CD4-positive, alpha-beta T cell treated with Interleukin-10 for 1 hour (primary cell): Measurements from ENCODE around the gene TUBGCP3.

Experiments used
- DNase-seq: peaks from one replicate; pipeline ENCODE4 v3.0.0-alpha.2; 2020

The TUBGCP3 gene

DNA sequence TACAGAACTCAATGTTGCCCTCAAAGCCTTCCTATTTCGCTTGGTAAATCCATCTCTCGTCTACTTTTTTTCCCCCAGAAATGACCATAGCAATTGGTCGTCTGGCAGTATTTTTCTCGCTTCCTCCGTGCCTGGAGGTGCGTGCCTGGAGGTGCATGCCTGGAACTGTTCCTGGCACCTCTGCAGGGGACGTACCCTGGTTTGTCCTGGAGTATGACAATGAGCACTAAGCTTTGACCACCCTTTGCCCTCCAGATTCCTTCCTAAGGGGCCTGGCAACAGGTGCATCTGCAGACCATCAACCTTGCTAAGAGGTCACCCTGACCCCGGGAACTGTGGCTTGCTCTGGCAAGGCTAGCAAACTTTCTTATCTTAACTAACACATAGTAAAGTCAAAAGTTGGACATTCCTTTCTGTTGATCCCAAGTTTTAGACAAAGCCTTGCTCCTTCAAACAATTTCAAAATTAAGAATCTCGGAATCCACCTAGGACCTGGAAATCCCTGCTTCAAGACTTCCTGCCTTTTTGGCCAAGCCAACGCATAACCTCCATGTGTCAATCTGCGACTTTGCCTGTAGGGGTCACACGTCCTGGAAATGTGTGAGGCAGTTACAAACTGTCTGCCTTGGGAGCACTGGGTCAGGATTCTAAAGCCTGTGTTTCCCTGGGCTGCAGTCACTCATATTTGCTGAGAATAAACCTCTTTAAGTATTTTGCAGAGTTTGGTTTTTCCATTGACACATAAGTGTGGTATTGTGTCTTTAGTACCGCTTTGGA, 28.8 kb upstream of the TUBGCP3 start:
- peak; percentile 24 for DNase-seq

DNA sequence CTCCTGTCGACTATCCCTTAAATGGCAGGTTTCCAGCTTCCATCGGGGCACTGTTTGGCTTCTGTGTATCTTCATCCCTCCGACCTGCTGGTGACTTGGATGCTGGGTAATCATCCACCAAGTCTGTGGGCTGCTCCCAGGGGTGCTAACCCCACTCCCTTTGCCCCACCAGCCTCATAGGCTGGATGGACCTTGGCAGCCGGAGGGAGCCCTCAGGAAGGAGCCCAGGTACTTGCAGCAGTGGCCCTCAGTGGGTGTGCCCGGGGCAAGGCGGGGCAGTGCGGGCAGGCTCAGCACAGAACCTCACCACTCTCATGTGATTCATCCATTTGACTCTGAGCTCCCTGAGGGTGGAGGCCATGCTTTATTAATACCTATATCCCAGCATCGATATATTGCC, 27.4 kb upstream of the TUBGCP3 start:
- DNase-seq: no peak

DNA sequence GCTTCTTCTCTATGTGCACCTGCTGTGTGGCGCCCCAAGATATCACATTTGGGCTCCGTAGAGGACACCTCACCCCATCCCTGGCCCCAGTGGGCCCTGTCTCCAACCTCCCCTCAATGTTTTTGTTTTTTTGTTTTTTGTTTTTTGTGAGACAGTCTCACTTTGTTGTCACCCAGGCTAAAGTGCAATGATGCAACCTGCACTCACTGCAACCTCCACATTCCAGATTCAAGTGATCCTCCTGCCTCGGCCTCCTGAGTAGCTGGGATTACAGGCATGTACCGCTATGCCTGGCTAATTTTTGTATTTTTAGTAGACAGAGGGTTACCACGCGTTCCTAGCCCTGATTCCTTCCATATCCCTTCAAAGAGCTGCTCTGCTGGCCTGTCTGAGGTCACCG, 26.9 kb upstream of the TUBGCP3 start:
- no peak for DNase-seq

DNA sequence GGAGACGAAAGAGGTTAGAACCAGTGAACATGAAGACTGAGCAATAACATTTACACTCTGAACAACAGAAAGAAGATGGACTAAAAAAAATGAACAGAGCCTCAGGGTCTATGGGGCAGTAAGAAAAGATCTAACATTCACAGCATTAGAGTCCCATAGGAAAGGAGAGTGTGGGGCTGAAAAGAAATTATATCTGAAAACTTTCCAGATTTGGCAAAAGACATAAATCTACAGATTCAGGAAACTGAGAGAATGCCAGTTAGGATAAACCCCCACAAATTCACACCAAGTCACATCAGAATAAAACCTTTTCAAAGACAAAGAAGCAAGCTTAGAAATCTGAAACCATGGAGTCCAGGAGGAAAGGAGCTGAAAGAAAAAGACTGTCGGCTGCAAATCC, 20.3 kb upstream of the TUBGCP3 start:
- DNase-seq: no peak

DNA sequence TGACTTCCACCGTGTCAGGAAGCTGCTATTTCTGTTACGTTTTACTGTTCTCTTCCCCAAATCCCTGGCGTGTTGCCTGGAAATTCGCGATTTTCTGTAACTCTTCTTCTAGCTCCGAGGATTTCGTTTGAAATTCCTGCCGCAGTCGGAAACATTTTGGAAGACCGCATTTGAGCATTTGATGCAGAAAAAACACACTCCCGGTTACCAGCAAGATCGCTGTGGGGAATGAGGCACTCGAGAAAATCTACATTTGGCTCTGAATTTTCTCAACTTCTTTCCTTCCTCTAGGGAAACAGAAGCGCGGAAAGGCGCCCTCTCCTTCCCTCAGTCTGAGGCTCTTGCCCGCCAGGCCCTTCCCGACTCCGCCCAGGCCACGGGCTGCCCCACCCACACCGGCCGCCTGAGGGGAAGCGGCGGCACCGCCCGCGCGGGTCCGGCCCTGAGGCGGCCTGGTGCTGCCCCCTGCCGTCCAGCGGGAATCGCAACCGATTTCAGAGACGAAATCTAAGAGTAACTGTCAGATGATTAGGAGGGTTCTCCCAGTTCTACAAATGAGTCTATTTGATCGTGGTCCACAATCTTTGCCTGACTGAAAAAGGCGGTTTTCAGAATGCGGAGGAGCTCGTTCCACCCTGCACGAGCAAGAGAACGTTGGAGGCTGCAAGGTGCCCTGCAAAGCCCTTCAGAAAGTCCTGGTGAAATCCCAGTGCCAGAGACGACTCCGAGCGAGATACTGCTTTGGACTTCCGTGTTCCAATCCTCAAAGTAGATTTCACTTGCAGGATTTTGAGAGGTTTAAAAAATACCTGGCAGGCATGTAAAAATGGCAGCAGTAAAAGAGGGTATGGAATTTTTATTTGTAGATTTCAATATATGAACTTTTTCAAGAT, 18.4 kb upstream of the TUBGCP3 start:
- peak; percentile 83 for DNase-seq

DNA sequence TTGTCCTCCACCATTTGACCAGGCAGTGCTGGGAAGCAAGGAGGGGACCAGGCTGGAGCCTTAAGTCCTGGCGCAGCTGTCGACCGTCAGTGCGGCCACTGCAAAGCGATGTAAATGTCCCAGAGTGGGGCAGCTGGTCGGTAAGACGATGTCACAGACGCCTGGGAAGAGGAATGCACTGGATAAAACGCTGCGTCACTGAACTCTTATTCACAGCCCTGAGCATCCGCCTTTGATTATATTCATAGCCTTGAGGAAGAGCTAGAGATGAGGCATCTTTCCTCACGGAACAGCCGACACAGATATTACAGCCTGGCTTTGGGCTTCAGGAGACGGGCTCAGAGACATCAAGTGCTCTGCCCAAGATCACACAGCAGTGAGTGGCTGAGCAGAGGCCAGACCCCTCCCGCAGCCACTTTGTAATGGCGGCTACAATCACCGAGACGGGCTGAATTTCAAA, 17.6 kb upstream of the TUBGCP3 start:
- DNase-seq: no peak

DNA sequence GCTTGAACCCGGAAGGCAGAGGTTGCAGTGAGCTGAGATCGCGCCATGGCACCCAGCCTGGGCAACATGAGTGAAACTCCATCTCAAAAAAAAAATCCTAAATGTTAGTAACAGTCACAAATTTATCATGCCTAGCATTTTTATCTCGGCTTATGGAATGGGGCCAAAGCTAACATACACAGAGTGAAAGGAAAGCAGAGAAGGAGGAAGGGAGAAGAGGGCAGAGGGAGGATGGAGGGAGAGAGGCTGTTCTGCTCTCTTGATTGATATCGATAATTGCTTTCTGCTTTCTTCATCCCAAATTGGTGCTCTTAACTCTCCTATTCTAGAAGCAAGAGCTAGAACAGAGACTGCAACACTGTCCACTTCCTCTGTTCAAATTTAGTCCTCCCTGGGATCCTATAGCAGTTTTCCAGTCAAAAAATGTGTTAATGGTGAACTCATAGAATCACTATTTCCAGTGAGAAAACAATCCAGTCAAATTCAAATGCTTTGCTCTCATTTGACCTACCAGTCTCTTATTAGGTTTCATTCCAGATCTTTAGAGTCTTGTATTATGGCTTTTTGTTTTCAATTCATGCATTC, 15.8 kb upstream of the TUBGCP3 start:
- no peak for DNase-seq

DNA sequence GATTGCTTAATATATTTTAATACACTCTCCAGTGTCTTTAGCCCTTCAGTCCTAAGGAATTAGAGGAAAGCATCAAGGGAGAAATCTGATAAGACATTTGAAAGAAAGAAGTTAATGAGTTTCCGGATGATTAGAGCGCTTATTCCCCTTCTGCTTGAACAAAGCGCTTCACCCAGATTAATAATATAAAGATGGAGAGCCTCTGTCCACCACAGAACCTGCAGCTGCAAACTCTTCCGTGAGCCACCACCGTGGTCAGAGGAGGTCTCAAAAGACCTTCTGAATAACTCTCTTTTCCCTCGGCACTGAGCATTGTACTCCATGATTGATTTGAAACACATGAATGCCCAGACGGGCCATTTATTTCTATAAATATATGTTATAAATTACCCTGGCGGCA, 14.2 kb upstream of the TUBGCP3 start:
- no peak for DNase-seq

DNA sequence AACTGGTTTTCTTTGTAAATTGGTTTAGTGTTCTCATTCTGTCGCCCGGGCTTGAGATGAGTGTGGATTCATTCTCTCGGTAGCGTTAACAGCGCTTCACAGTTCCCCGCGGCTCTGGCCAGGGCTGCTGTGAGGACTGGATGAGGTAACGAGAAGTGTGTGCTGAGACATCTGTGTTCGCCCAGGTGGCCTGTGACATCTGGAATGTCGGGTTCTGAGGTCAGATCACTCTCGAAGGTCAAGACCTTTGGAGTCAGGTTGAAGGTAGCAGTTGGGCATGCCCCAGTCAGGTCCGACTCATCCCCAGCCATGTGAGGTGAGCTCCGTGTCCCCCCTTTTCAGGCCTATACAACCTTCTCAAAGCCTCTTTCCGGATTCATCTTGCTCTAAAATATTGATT, 13.4 kb upstream of the TUBGCP3 start:
- DNase-seq: no peak

DNA sequence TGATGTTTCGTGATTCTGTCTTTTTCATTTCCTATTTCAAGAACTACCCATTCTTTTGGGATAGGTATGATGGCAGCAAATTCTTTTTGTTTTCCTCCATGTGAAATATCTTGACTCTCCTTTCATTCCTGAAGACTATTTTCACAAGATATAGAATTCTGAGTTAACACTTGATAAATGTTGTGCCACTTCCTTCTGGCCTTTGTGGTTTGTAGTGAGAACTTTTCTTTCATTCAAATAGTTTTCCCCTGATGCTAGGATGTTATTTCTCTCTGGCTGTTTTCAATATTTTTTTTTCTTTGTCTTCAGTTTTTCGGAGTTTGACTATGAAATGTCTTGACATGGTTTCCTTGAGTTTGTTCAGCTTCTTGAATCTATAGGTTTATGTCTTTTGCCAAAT, 8.3 kb upstream of the TUBGCP3 start:
- no peak for DNase-seq

DNA sequence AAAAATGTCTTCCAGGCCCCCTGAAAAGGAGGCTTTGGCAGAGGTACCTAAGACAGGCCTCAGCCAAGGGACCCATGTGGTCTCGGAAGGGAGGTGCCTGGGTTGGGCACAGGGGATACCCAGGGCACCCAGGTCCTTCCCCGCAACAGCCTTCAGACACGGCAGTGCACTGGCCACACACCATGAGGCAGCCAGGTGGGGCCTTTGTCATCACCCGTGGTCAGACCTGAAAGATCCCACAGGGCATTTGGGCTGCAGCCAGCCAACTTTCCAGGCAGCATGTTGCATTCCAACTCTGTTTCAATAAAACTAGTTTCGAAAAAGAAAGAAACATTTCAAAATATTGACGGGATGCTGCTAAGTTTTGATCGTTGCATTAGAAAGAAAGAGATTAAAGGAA, 4.7 kb upstream of the TUBGCP3 start:
- no peak for DNase-seq

DNA sequence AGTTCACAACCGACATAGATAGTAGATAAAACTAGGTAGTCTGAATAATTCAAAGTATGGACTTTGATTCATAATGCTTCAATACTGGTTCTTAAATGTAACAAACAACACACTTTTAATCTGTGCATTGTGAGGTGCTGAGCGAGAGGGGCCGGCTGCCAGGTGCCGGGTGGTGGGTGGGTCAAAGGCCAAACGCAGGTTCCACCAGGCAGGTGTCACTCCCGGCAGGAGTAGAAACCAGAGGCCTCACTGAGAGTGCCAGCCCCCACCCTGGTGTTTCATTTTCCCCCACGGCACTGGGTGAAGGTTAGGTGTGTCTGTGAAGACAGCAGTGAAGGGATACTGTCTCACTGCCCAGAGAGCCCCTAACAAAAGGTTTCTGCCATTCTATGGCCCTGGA, 4.2 kb upstream of the TUBGCP3 start:
- DNase-seq: no peak

DNA sequence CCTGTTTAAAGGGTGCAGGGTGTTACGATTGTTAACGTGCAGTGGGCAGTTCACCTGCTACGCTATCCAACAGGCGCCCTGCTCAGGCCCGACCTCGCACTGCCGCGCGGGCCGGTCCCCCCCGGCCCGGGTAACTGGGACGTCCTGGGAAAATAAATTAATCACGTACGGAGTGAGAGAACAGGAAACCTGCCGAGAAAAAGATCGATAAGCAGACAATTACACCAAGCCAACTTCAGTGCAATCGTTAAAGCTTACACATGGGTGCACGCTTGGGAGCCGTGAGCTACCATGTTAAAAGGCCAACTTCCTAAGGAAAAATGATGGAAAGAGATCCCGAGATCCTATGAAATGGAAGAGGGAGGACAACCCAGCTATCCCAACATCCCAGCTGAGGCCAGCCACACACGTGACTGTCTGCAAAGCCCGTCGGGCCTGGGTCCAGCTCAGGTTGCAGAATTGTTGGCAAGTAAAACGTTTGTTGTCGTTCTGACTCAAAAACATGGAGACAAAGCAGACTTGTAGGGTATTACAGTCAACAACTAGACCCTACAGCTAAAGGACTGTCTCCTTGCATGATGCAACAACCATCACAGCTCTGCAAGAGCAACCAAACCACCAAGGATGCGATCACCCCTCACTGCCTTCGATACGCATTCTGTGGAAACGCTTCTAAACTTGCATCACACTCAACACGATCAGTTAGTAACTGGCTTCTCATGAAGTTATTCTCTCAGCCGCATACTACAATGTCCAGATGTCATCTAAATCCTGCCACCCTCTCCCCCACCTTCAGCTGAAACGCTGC, 741 bp upstream of the TUBGCP3 start:
- no peak for DNase-seq

DNA sequence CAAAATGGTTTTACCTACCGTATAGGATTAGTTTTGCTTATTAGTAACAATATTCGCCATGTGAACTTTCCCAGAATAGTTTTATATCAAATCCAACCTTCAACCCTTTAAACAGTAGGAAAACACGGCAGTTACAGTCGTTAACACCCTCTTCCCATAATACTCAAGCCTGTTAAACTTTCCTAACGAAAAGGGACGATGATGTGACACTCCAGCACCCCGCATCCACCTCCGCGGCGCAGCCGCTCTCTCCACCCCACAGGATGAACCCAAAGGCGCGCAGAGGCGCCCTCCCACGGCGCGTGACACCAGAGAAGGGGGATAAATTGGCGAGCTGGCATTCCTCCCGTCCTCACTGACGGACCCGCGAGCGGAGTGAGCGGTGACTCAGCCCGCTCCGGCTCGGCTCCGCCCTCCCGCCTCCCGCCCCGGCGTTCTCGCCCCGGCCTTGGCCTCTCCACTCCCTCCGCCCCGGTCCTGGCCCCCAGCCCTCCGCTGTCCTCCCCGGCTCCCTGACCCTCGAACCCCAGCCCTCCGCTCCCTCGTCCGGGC, 665 bp downstream of the TUBGCP3 start:
- peak; percentile 59 for DNase-seq

DNA sequence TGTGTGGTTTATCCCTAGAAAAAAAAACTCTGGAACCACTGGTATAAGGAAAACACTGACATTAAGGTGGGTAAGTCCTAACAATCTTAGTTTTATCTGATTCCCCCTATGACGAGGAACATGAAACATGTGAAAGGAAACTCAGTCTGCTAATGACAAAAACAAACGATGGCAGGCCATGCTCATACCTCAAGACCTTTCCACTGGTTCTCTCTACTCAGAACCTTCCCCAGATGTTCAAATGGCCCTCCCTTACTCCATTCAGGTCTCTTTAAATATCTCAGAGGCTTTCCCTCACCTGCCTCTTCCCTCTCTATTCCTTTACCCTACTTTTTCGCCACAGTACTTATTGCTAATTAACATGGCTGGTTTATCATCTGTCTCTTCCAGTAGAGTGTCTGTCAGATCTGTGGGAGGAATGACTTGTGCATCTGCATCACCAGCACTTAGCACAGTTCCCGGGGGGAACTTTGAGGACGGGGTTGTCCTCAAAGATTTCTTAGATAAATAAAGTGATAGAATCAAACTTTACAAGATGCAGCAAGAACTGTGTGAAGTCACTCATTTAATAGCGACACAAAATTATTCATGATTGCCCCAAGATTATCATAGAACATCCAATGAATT, 1.5 kb downstream of the TUBGCP3 start:
- DNase-seq: no peak

DNA sequence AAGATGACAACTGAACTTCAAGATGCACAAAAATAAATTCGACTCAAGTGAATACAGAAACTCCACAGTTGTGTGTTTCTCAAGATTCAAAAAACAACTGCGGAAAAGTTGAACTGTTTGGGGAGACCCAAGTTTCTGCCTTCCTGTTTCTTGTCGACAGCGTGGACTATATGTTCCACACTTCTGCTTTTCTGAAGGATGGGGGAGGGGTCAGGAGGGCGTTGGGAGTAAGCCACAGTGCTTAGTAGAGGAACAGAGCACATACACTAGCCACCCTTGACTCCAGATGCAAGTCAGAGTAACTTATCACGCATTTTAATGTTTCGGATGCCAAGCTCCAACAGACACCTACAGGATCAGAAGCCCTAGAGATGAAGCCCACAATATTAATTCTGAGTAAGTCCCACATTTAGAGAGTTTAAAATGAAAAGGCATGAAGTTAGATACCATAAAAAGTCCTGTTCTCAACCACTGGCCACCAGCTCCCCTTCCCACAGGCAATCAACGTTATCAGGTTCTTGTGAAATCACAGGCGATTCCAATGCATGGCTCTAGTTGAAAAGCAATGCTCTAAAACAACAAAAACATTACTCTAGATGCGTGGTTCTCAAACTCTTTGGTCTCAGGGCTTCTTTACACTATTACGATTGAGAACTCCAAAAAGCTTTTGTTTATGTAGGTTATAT, 4.2 kb downstream of the TUBGCP3 start:
- peak; percentile 27 for DNase-seq

DNA sequence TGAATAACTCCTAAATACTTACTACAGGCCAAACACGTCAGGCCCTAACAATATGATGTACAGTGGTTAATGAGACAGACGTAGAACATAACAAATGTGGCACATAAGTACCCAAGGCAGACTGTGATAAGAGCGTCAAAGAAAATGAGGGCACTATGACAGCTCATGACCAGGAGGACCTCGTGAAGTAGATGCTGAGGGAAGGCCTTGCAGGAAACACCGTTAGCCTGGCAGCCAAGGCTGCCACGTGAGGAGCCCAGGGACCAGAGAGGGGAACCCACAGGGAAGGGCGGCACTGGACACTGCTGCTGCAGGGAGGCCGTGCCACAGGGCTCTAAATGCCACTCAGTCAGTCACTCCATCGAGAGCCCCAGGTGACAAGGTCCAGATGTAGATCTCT, 5.7 kb downstream of the TUBGCP3 start:
- no peak for DNase-seq

DNA sequence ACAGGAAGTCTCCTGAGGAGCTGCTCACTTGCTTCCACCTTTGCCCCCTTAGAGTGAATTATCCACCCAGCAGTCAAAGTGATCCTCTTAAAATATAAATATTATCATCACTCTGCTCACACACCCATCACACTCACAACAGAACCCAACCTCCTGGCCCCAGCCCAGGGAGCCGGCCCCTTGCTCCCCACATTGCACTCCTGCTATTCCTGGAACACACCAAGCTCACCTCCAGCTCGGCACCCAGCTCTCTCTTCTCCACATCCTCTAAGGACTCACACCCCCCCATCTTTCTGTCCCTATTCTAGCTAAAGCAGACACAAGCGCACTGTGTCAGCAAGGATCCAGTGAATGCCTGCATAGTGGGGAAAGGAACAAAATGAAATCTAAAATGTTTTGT, 7.0 kb downstream of the TUBGCP3 start:
- no peak for DNase-seq

DNA sequence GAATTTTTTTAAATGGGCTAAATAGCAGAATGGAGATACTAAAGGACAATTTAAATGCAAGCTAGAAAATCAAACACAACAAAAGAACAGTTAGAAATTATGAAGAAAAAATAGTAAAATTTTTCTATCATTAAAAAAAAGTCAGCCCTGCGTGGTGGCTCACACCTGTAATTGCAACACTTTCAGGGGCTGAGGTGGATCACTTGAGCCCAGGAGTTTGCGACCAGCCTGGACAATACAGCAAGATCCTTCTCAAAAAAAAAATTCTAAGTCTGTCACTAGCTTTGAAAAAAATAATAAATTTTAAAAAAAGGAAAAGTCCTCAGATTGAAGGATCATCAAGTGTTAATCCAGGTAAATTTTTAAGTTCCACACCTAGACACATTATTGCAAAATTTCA, 7.7 kb downstream of the TUBGCP3 start:
- DNase-seq: no peak

DNA sequence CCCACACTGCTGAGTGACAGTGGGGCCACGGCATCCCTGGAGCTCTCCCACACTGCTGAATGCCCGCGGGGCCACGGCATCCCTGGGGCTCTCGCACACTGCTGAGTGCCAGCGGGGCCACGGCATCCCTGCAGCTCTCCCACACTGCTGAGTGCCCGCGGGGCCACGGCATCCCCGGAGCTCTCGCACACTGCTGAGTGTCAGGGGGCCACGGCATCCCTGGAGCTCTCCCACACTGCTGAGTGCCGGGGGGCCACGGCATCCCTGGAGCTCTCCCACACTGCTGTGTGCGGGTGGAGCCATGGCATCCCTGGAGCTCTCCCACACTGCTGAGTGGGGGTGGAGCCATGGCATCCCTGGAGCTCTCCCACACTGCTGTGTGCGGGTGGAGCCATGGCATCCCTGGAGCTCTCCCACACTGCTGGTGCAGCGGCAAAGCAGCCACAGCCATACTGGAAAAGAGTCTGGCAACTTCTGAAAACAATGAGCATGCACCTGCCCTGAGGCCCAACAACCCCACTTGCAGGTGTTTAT, 8.6 kb downstream of the TUBGCP3 start:
- DNase-seq: no peak

DNA sequence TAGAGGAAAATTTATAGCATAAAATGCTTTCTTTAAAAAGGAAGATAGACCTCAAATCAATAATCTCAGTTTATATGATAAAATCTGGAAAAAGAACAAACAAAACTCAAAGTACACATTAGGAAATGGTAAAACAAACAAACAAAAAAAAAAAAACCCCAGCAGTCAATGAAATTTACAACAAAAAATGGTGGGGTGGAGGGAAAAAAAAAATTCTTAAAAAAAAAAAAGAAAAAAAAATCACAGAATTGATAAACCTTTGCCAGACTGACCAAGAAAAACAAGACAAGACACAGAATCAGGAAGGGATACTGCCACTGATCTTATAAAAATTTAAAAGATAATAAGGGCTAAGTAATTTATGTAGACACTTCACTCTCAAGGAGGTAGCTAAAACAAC, 11.2 kb downstream of the TUBGCP3 start:
- DNase-seq: no peak
